ENCODE data around the gene ZNF140. TPM values are rescaled to one million over a fixed set of nuclear protein-coding genes. Genes with fewer than 3 reads are reported as not detected.

The ZNF140 gene
- total and polyA plus RNA-seq, 2 of the 13 experiments (the other 11 are each of a cell fraction or from before 2014, with no cell fraction given) = 8.7 to 13.5 TPM

DNA sequence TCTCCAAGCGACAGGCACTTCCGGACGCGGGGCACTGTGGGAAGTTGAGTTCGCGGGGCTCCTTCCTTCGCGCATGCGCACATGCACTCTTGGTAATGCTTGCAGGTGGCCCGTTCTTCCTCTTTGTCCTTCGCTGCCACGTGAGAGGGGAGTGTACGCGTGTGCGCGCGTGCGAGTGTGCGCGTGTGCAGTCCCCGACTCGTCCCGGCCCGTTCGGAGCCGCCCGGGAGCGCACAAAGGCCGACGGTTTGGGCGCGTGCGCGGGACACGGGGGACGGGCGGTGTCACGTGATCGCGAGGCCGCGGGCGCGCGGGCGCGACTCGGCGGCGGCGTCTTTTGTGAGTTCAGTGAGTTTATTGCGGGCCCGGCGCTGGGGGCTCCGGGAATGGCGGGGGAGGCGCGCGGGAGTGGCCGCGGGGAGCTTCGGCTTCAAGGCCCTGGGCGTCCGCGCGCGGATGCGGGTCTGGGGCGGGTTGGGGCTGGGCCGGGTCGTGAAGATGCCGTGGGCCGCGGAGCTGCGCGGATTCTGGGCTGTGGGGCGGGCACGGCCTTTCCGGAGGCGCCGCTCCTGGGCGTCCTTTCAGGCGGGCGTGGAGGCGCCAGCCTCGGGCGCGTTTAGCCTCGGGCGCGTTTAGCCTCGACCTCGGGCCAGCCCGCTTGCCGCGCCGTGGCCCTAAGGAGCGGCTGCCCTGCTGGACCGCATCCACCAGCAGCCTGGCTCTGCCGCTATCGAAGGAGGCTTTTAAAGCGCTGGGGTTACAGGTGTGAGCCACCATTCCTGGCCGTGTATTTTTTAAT is 43.3 kb upstream of the ZNF140 start, which contains the start of gene ZNF84:
Gene ZNF84 (plus strand): TSS at position 303 of the 799 bp plus-strand sequence. CDS start 3,959 bp downstream, outside the sequence.
- WGBS (ENCODE audit: low lambda C conversion rate) = 3% methylated on average over 11 of the region's 103 CpGs
- in situ Hi-C loops (cut with HindIII; ENCODE audit: extremely low pct_ligation_motif_present, low pct_unique_long_range_greater_than_20kb) = loop anchor here (5.0 kb wide), 1 partner anchor 50 kb away; the partner anchor contains the start of gene ZNF26
- TF ChIP-seq ZNF331 (CRISPR knock-in tag; IDR thresholded peaks at IDR 0.05) = no peak; the same call in 1 of the 2 replicates
- TF ChIP-seq MAX (IDR thresholded peaks at IDR 0.05) = peak; percentile 98
- TF ChIP-seq NFIB (CRISPR knock-in tag; IDR thresholded peaks at IDR 0.05; ENCODE audit: borderline replicate concordance) = no peak
- peak; percentile 78; the same call in 1 of the 2 replicates for TF ChIP-seq ZNF569 (CRISPR knock-in tag; IDR thresholded peaks at IDR 0.05; ENCODE audit: borderline replicate concordance)
- peak; percentile 88 for TF ChIP-seq POLR2G (IDR thresholded peaks at IDR 0.05; ENCODE audit: low read depth, low read length)
- TF ChIP-seq JDP2 (CRISPR knock-in tag; IDR thresholded peaks at IDR 0.05; ENCODE audit: borderline replicate concordance) = peak; percentile 65; the same call in 1 of the 2 replicates
- TF ChIP-seq, protein P1, sequence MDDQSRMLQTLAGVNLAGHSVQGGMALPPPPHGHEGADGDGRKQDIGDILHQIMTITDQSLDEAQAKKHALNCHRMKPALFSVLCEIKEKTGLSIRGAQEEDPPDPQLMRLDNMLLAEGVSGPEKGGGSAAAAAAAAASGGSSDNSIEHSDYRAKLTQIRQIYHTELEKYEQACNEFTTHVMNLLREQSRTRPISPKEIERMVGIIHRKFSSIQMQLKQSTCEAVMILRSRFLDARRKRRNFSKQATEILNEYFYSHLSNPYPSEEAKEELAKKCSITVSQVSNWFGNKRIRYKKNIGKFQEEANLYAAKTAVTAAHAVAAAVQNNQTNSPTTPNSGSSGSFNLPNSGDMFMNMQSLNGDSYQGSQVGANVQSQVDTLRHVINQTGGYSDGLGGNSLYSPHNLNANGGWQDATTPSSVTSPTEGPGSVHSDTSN (CRISPR knock-in tag; IDR thresholded peaks at IDR 0.05; ENCODE audit: borderline replicate concordance) = no peak
- peak; percentile 96 for TF ChIP-seq CREB3 (CRISPR knock-in tag; IDR thresholded peaks at IDR 0.05)
- TF ChIP-seq ZNF264 (CRISPR knock-in tag; IDR thresholded peaks at IDR 0.05) = no peak
- peak; percentile 73; the same call in 1 of the 2 replicates for TF ChIP-seq ZNF776 (CRISPR knock-in tag; IDR thresholded peaks at IDR 0.05)
- TF ChIP-seq MXI1 (IDR thresholded peaks at IDR 0.05; ENCODE audit: borderline replicate concordance, low read depth, low read length) = peak; percentile 69; the same call in 1 of the 3 replicates
- 0 out of 2 replicates have a peak, but pooled peaks have one; percentile 19 for TF ChIP-seq ETV6 (CRISPR knock-in tag; conservative IDR thresholded peaks at IDR 0.05)
- no peak for TF ChIP-seq RBAK (CRISPR knock-in tag; IDR thresholded peaks at IDR 0.05)
- TF ChIP-seq ZNF543 (CRISPR knock-in tag; IDR thresholded peaks at IDR 0.05) = peak; percentile 78
- no peak for TF ChIP-seq HOXA7 (CRISPR knock-in tag; IDR thresholded peaks at IDR 0.05)
- TF ChIP-seq KDM2A (CRISPR knock-in tag; IDR thresholded peaks at IDR 0.05; ENCODE audit: borderline replicate concordance, low read depth) = peak; percentile 48
- TF ChIP-seq ZNF75D (CRISPR knock-in tag; IDR thresholded peaks at IDR 0.05; ENCODE audit: borderline replicate concordance) = no peak
- TF ChIP-seq STAT6 (CRISPR knock-in tag; IDR thresholded peaks at IDR 0.05; ENCODE audit: borderline replicate concordance) = peak; percentile 72; the same call in 1 of the 2 replicates
- no peak for TF ChIP-seq SSRP1 (CRISPR knock-in tag; IDR thresholded peaks at IDR 0.05)

More for the DNA sequence above, 43.3 kb upstream of the ZNF140 start, which contains the start of gene ZNF84:
- H3K27ac ChIP-seq (ENCODE audit: extremely low read length, insufficient read depth, low read length) = peak within 1 kb of the TSS; percentile 97
- no peaks in the 10 kb centered on the region for H3K27me3 ChIP-seq (ENCODE audit: control insufficient read depth in 1 of 2, insufficient read depth in 2 of 2, low read length in 2 of 2)
- CTCF ChIA-PET (ENCODE audit: low intra/inter-chr PET ratio, low total read pairs) = no interaction called here
- peak within 1 kb of the TSS; percentile 78 to 94 (median 81) for H3K4me3 ChIP-seq (replicated peaks in 1 of 3; ENCODE audit: insufficient read depth in 1 of 3, low read depth in 2 of 3, low read length in 3 of 3)
- peak; percentile 92 for FAIRE-seq
- intact Hi-C loops (cut with micrococcal nuclease; ENCODE audit: unreplicated experiment) = loop anchor here (1.0 kb wide), 1 partner anchor 43 kb away; the partner anchor contains the start of gene ZNF140
- BruUV-seq (replicated peaks) = no TSS peak
- no peaks in the 10 kb centered on the region for H4K20me1 ChIP-seq (ENCODE audit: insufficient read depth, low read length)
- peak; percentile 97 for ATAC-seq
- POLR2A ChIA-PET = interaction anchor here (0.6 to 2.3 kb wide), 6 partner anchors 20 to 93 kb away, joined by 3 to 8 read pairs (median 4); partner anchors contain the start of genes ZNF10, ZNF26 and ZNF891
- peak within 1 kb of the TSS; percentile 98 for H3K9ac ChIP-seq (ENCODE audit: insufficient read depth, low read depth, low read length)
- H3K4me1 ChIP-seq (ENCODE audit: insufficient read depth, low read length) = no peaks in the 10 kb centered on the region
- H2AFZ ChIP-seq (ENCODE audit: low read length) = no peak within 1 kb of the TSS
- peaks cover 7 to 17% of the 10 kb centered on the region in 2 experiments for H3K36me3 ChIP-seq (replicated peaks in 1 of 2; ENCODE audit: control insufficient read depth in 1 of 2, insufficient read depth in 2 of 2, low read length in 2 of 2)
- peak within 1 kb of the TSS; percentile 69 for H3K4me2 ChIP-seq (ENCODE audit: low read depth, low read length)
- H3K9me3 ChIP-seq (ENCODE audit: low read length) = peaks cover 64% of the 10 kb centered on the region
- peak; percentile 97 for DNase-seq (ENCODE audit: low spot score)
- H3K79me2 ChIP-seq (ENCODE audit: insufficient read depth, low read length) = peaks cover 14% of the 10 kb centered on the region

Data from HepG2 (cell line).